Cerebellar cortex (tissue), 1 donor: Measurements from ENCODE around the gene PCGF6.

Experiments used
- DNase-seq: peaks from one replicate; pipeline ENCODE4 v3.0.0-alpha.2; 2015; ENCODE audit warnings: low spot score

Gene PCGF6

DNA sequence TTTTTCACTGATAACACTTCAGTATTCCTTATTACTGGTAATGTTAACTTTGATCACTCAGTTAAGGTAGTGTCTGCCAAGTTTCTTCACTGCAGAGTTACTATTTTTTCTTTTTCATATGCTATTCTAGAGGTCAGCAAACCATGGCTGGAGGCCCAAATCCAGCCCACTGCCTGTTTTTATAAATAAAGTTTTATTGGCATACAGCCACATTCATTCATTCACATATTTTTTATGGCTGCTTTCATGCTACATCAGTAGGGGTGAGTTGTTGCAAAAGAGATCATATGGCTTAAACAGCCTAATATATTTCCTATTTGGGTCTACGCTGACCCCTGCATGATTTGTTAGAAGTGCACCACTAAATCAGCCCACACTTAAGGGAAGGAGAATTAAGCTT, 94.3 kb downstream of the PCGF6 start:
- no peak for DNase-seq

DNA sequence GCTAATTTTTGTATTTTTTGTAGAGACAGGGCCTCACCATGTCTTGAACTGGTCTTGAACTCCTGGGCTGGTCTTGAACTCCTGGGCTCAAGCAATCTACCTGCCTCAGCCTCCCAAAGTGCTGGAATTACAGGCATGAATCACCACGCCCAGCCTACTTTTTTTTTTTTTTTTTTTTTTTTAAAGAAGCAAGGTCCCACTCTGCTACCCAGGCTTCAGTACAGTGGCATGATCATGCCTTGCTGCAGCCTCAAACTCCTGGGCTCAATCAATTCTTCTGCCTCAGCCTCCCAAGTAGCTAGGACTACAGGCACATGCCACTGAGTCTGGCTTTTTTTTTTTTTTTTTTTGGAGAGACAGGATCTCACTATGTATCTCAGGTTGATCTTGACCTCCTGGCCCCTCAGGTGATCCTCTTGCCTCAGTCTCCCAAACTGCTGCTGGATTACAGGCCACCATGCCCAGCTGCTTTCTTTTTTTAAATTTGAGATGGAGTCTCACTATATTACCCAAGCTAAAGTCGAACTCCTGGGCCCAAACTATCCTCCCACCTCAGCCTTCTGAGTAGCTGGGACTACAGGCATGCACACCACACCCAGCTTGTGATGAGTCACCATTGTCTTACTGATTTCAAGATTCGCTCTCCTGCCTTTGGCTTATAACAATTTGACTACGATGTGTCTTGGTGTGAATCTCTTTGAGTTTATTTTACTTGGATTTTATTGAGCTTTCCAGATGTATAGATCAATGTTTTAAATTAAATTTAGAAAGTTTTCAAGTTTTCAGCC, 96.2 kb downstream of the PCGF6 start:
- no peak for DNase-seq

DNA sequence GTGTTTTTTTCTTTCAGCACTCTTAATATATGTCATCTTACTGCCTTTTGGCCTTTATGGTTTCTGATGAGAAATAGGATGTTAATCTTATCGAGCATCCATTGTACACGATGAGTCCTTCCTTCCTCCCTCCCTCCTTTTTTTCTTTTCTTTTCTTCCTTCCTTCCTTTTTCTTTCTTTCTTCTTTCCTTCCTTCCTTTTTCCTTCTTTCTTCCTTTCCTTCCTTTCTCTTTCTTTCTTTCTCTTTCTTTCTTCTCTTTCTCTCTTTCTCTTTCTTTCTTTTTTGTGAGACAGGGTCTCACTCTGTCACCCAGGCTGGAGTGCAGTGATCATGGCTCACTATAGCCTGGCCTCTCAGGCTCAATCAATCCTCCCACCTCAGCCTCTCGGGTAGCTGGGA, 96.8 kb downstream of the PCGF6 start:
- DNase-seq, result no peak
